Measurements from ENCODE around the gene TEF.

DNA sequence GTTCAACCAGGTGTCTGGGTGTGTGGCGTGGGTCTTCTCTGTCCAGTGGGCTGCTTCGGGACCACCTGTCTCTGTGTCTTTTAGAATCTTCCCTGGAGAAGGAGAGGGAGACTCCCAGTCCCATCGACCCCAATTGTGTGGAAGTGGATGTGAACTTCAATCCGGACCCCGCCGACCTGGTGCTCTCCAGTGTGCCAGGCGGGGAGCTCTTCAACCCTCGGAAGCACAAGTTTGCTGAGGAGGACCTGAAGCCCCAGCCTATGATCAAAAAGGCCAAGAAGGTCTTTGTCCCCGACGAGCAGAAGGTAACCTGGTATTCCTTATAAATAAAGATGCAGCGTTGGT lies 12.2 kb downstream of the TEF start:
- TF ChIP-seq ESRRG (CRISPR knock-in tag; IDR thresholded peaks at IDR 0.05), result no peak
- no peak for TF ChIP-seq ZFP30 (CRISPR knock-in tag; IDR thresholded peaks at IDR 0.05)
- TF ChIP-seq, protein P1, sequence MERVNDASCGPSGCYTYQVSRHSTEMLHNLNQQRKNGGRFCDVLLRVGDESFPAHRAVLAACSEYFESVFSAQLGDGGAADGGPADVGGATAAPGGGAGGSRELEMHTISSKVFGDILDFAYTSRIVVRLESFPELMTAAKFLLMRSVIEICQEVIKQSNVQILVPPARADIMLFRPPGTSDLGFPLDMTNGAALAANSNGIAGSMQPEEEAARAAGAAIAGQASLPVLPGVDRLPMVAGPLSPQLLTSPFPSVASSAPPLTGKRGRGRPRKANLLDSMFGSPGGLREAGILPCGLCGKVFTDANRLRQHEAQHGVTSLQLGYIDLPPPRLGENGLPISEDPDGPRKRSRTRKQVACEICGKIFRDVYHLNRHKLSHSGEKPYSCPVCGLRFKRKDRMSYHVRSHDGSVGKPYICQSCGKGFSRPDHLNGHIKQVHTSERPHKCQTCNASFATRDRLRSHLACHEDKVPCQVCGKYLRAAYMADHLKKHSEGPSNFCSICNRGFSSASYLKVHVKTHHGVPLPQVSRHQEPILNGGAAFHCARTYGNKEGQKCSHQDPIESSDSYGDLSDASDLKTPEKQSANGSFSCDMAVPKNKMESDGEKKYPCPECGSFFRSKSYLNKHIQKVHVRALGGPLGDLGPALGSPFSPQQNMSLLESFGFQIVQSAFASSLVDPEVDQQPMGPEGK (CRISPR knock-in tag; IDR thresholded peaks at IDR 0.05; ENCODE audit: borderline replicate concordance), result no peak
- TF ChIP-seq SNAI2 (CRISPR knock-in tag; IDR thresholded peaks at IDR 0.05), result no peak
- no peak for TF ChIP-seq TCF4 (CRISPR knock-in tag; IDR thresholded peaks at IDR 0.05; ENCODE audit: borderline replicate concordance)
- TF ChIP-seq ZFP3 (CRISPR knock-in tag; IDR thresholded peaks at IDR 0.05), result no peak
- TF ChIP-seq ZNF8 (CRISPR knock-in tag; IDR thresholded peaks at IDR 0.05), result no peak
- no peak for TF ChIP-seq ZC3H10 (CRISPR knock-in tag; IDR thresholded peaks at IDR 0.05)
- no peak for TF ChIP-seq ZNF565 (CRISPR knock-in tag; conservative IDR thresholded peaks at IDR 0.05; ENCODE audit: low read depth)
- TF ChIP-seq TOX (CRISPR knock-in tag; IDR thresholded peaks at IDR 0.05; ENCODE audit: borderline replicate concordance), result no peak

All from SK-N-SH treated with all-trans-retinoic acid at 6 μM for 48 hours (cell line).